NCI-H2171 (cell line): ENCODE results near the gene IGSF23.

Source experiments
- DNase-seq: peaks from one replicate; lab custom pipeline; 2025; lab: John Stamatoyannopoulos, UW

Gene IGSF23

GRCh38 chr19:44613295-44614178 lies at the start of gene IGSF23:
TSS of gene IGSF23 (plus strand) at chr19:44613563. CDS start at chr19:44613646, 83 bp downstream.
- DNase-seq = no peak

GRCh38 chr19:44566984-44567383 lies 46.4 kb upstream of the IGSF23 start:
- no peak for DNase-seq

- DNase-seq = no peak
These were observed 45.6 kb upstream of the IGSF23 start for GRCh38 chr19:44567745-44568144.

- no peak for DNase-seq
These were observed 42.8 kb upstream of the IGSF23 start for GRCh38 chr19:44570603-44570983.

GRCh38 chr19:44570984-44571684 lies 42.2 kb upstream of the IGSF23 start:
- DNase-seq = peak; percentile 22

- no peak for DNase-seq
These were observed 41.4 kb upstream of the IGSF23 start for GRCh38 chr19:44571830-44572580.

GRCh38 chr19:44572581-44572900 lies 40.8 kb upstream of the IGSF23 start:
- DNase-seq = no peak

GRCh38 chr19:44573183-44573582 lies 40.2 kb upstream of the IGSF23 start:
- DNase-seq = no peak

GRCh38 chr19:44573627-44574026 lies 39.7 kb upstream of the IGSF23 start:
- DNase-seq = no peak

- DNase-seq = no peak
These were observed 39.0 kb upstream of the IGSF23 start for GRCh38 chr19:44574186-44574950.

- no peak for DNase-seq
These were observed 38.2 kb upstream of the IGSF23 start for GRCh38 chr19:44575116-44575700.

GRCh38 chr19:44576843-44577565 lies 36.4 kb upstream of the IGSF23 start:
- no peak for DNase-seq

GRCh38 chr19:44577566-44577874 lies 35.8 kb upstream of the IGSF23 start:
- no peak for DNase-seq

GRCh38 chr19:44579663-44580365 lies 33.5 kb upstream of the IGSF23 start:
- DNase-seq = no peak

- no peak for DNase-seq
These were observed 32.9 kb upstream of the IGSF23 start for GRCh38 chr19:44580366-44580895.

- no peak for DNase-seq
These were observed 32.1 kb upstream of the IGSF23 start for GRCh38 chr19:44581288-44581687.

- DNase-seq = no peak
These were observed 30.6 kb upstream of the IGSF23 start for GRCh38 chr19:44582581-44583265.

GRCh38 chr19:44585371-44586133 lies 27.8 kb upstream of the IGSF23 start:
- DNase-seq = no peak
